ENCODE measurements around the gene SPSB2.
"Not testable (repeated sequence)": the region's sequence is repeated elsewhere in the genome, so short reads cannot be mapped to it uniquely, and the experiment has no call there.

The SPSB2 gene

GRCh38 chr12:6869049-6870021 is 3.8 kb downstream of the SPSB2 start:
- DNase-seq, result peak; percentile 91

- no peak for DNase-seq
These were observed 4.7 kb downstream of the SPSB2 start for GRCh38 chr12:6868211-6869048.

GRCh38 chr12:6867413-6868210 is 5.5 kb downstream of the SPSB2 start, which contains the start of gene TPI1:
TPI1 (plus strand) TSS chr12:6867531; CDS start chr12:6867567, 36 bp downstream.
- DNase-seq, result peak; percentile 87

GRCh38 chr12:6866920-6867412 is 6.1 kb downstream of the SPSB2 start:
- DNase-seq, result no peak

GRCh38 chr12:6866163-6866919 is 6.8 kb downstream of the SPSB2 start:
- DNase-seq, result peak; percentile 39

GRCh38 chr12:6865307-6865706 is 7.8 kb downstream of the SPSB2 start:
- not testable (repeated sequence) for DNase-seq

- no peak for DNase-seq
These were observed 9.3 kb downstream of the SPSB2 start for GRCh38 chr12:6863586-6864321.

- DNase-seq, result no peak
These were observed 10.1 kb downstream of the SPSB2 start for GRCh38 chr12:6863033-6863432.

- DNase-seq, result no peak
These were observed 11.7 kb downstream of the SPSB2 start for GRCh38 chr12:6861391-6861790.

- no peak for DNase-seq
These were observed 12.2 kb downstream of the SPSB2 start for GRCh38 chr12:6860942-6861341.

- no peak for DNase-seq
These were observed 13.0 kb downstream of the SPSB2 start for GRCh38 chr12:6860116-6860515.

- DNase-seq, result no peak
These were observed 14.3 kb downstream of the SPSB2 start for GRCh38 chr12:6858799-6859198.

GRCh38 chr12:6855322-6855721 is 17.8 kb downstream of the SPSB2 start:
- no peak for DNase-seq

GRCh38 chr12:6854036-6854435 is 19.1 kb downstream of the SPSB2 start:
- DNase-seq, result no peak

- DNase-seq, result no peak
These were observed 19.5 kb downstream of the SPSB2 start for GRCh38 chr12:6853626-6854025.

- peak; percentile 80 for DNase-seq
These were observed 20.3 kb downstream of the SPSB2 start for GRCh38 chr12:6852651-6853354.

- peak; percentile 97 for DNase-seq
These were observed 21.0 kb downstream of the SPSB2 start, which contains the start of gene USP5 for GRCh38 chr12:6851921-6852650. USP5 (plus strand) TSS chr12:6852150; CDS start chr12:6852180, 30 bp downstream.

GRCh38 chr12:6851153-6851920 is 21.8 kb downstream of the SPSB2 start, which contains the start of gene CDCA3:
CDCA3 (minus strand) TSS chr12:6851286; CDS start chr12:6850952, 334 bp downstream.
- DNase-seq, result peak; percentile 97

- no peak for DNase-seq
These were observed 22.3 kb downstream of the SPSB2 start for GRCh38 chr12:6850796-6851152.
